Measurements from ENCODE around the gene CCDC80. TPM values are rescaled to one million over a fixed set of nuclear protein-coding genes. Genes with fewer than 3 reads are reported as not detected.

Gene CCDC80, protein sequence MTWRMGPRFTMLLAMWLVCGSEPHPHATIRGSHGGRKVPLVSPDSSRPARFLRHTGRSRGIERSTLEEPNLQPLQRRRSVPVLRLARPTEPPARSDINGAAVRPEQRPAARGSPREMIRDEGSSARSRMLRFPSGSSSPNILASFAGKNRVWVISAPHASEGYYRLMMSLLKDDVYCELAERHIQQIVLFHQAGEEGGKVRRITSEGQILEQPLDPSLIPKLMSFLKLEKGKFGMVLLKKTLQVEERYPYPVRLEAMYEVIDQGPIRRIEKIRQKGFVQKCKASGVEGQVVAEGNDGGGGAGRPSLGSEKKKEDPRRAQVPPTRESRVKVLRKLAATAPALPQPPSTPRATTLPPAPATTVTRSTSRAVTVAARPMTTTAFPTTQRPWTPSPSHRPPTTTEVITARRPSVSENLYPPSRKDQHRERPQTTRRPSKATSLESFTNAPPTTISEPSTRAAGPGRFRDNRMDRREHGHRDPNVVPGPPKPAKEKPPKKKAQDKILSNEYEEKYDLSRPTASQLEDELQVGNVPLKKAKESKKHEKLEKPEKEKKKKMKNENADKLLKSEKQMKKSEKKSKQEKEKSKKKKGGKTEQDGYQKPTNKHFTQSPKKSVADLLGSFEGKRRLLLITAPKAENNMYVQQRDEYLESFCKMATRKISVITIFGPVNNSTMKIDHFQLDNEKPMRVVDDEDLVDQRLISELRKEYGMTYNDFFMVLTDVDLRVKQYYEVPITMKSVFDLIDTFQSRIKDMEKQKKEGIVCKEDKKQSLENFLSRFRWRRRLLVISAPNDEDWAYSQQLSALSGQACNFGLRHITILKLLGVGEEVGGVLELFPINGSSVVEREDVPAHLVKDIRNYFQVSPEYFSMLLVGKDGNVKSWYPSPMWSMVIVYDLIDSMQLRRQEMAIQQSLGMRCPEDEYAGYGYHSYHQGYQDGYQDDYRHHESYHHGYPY
- total RNA-seq, result 62.7 TPM

DNA sequence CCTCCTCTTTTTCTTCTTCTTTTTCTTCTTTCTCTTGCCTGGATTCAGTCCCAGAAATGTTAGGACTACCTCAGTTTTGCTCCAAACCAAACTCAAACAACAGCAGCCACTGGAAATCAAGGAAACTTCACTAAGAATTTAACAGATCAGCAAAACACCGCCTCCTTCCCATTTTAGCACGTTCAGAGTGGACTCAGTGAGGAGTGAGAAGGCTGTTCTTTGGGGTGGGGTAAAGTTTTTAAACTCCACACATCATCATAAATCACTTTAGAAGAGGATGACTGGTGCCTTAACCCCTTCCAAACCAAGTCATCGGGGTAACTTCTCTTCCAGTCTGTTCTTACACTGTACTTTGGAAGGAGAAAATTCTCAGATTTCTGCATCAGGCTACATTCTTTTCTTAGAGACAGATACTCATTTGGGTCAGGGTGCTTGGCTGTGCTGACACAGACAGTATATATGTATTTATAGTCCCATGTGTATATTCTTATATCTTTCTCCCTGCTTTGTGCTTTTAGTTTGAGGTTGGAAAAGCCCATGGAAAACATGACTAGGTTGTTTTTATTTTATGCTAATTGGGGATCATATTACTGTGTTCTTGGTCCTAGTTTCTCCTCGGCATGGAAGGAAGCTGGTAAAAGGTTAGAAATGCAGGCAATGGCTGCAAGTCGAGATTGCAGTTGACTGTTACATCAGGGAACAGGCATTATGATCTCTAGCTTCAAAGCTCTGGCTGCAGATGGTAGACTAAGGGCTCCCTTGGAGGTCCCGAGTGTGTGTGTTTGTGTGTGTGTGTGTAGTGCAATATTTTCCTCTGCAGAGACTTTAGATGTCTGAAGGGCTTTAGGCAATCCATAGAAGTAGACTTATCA lies at the start of gene CCDC80:
Gene CCDC80 (minus strand): TSS at position 214 of the 872 bp plus-strand sequence. CDS start 1,238 bp downstream, outside the sequence.
- no peak for DNase-seq (ENCODE audit: low spot score)

DNA sequence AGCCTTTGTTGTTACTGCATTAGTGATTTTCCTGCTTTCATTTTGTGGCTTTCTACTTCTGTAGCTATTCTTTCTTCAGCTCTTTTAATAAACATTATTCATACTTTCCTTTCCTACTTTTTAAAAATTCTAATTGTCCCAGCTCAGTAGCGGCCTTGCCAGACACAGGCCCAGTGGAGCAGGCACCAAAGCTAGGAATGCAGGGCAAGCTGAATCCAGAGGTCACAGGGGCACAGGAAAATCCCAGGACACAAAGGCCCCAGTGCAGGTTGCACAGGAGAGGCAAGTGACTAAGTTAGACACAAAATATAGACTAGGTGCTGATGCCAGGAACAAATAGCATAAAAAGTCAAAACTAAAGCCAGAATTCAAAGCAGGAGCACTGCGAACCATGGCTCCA lies 49.0 kb upstream of the CCDC80 start:
- DNase-seq (ENCODE audit: low spot score), result no peak

DNA sequence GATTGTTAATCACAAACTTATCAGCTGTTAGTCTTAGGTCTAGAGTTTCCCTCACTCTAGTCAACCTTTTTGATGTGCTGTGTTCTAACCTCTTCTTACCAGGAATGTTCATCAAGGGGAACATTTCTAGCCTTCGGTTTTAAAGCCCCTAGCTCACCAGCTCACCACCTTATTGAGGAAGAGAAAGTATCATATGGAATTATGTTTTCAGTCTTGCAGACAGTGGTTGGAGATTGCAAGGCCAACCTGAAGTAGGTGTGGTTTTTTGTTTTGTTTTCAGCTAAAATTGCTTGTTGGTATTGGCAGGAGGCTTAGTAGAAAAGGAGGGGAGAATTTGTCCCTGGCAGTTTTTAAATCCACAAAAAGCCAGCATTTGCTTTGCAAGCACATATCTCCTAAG lies 48.4 kb upstream of the CCDC80 start:
- DNase-seq (ENCODE audit: low spot score), result no peak

DNA sequence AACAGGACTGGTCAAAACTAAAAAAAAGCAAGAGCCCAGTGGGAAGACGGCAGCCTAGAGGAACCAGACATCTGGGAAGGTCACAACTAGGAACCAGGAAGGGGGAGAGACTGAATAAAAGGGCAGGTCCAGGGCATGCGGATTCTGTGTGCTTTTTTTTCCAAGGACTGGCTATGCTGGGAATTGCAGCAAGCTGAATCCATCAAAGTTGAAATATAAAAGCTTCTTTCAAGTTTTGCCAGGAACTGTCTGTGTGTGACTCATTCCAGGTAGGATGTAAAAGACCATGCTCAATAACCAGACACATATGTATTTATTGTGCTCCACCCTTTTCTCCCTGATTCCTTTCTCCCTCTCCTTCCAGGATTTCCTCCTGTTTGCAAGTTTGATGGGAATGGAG lies 47.9 kb upstream of the CCDC80 start:
- no peak for DNase-seq (ENCODE audit: low spot score)

DNA sequence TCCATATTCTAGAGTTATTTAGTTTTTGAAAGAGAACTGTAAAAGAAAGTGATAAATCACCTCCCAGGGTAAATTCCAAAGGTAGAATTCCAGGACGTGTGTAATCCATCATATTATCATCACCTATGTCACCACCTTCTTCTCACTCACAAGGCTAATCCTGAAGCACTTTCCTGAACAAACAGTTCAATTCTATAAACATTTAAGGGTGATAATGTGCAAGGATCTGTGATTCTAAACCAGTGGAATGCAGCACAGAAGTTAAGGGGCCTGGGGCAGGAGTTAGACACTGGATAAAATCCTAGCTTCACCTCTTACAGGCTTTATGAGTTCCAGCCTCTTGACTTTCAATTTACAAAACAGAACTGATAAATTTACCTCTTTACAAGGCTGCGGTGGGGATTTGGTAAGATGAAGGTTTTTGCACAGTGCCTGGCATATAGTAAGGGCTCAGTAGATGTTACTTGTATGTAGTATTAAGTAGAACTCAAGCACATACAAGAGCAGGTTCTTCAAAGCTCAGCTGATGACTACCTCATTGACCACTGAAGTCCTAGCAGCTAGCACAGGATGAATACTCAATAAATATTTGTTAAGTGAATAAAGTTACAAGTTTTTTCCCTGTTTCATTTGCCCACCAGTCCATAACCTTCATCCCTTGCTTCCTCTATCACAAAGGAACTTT lies 47.3 kb upstream of the CCDC80 start:
- DNase-seq (ENCODE audit: low spot score), result no peak

DNA sequence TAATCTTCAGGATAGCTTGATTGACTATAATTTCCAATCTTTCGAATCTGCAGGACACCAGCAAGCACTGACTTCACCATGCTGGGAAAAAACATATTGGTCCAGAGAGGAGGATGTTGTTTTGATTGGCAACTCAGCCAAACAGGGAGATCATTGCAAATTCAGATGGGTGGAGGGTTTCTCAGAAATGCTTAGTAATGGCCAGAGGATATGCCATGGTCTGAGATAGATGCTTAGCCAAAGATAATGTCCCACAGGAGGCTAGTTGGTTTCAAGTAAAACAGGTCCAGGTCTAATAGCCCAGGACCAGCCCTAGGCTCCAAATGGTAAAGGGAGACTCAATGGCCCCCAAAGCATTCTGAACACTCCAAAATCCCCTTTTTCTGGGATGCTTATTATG lies 46.7 kb upstream of the CCDC80 start:
- no peak for DNase-seq (ENCODE audit: low spot score)

DNA sequence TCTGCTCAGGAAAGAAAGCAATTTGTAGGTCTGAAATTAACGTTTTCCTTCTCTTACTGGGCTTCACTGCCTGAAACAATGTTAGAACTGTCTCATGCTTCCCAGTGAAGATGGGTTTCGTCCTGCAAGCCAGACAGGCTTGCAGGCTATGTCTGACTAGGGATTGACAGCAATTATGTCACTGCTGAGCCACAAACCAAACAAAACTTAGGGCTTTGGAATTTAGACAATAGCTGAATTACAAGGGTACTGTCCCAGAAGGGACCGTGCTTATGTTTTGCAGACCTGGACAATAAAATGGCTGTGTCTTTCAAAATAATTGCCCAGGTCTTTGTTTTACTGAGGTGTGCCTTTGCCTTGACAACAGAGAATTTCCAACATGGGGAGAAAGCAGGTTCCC lies 46.3 kb upstream of the CCDC80 start:
- no peak for DNase-seq (ENCODE audit: low spot score)

DNA sequence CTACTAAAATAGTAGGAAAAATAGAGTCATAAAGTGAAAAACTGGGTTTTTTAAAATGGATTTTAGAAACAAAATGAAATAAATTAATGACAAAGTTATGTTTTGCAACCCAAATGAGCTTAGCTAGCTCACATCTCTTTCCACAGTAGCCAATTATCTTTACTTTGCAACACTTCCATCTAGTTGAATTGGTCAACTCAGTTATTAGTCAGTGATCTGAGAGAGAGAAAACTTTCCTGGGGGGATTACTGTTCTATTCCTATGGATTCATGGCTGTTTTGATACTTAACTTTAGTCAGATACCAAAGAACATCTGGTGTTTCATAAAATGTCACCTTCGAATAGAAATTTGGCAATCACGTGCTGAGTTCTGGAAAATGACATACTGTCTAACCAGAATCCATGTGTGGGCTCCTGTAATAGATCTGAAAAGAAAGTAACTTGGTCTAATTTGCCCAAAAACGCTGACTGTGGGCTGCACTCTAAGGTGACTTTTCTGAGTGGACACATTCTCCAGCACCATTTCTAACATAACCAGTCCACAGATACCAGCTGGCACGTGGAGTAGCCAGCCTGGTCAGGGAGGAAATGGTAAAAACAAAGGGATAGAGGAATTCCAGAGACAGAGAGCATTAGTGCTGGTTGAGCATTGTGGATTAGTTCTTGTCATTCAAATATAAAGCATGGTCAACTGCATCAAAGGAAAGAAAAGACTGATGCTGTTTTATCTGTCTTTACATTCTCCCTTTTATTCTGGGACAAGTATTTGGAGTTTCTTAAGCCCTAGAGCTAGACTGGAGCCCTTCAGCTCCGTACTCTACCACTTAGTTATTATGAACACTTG lies 45.2 kb upstream of the CCDC80 start:
- DNase-seq (ENCODE audit: low spot score), result no peak

DNA sequence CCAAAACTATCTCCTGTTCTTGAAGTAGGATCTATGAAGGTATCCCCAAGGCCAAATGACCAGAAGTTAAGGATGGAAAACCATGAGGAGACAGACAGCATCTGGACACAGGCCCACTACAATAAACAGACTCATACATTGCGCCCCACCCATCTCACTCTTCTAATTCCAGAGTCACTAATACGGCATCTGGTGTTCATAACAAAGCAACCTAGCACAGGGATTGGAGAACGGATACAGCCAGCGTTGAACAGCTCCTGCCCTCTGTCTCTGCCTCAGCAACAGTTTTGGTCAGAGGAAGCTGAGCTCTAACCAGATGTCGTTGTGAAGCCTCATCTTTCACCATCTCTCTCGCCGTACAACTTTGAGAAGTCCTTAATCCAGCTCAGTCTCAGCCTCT lies 44.5 kb upstream of the CCDC80 start:
- no peak for DNase-seq (ENCODE audit: low spot score)

DNA sequence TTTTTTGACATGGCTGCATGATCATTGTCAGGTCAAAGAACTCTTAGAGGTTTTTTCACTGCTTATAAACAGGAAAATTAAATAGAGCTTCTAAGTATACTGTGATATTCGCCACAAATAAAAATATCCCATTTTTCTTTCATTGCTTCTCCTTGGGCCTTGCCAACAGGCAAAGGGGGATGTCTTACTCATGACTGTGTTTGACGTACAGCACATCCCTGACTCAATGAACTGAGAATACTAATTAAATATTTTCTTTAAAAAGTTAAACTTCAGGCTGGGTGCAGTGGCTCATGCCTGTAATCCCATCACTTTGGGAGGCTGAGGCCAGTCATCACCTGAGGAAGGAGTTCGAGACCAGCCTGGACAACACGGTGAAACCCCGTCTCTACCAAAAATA lies 41.4 kb upstream of the CCDC80 start:
- DNase-seq (ENCODE audit: low spot score), result no peak

DNA sequence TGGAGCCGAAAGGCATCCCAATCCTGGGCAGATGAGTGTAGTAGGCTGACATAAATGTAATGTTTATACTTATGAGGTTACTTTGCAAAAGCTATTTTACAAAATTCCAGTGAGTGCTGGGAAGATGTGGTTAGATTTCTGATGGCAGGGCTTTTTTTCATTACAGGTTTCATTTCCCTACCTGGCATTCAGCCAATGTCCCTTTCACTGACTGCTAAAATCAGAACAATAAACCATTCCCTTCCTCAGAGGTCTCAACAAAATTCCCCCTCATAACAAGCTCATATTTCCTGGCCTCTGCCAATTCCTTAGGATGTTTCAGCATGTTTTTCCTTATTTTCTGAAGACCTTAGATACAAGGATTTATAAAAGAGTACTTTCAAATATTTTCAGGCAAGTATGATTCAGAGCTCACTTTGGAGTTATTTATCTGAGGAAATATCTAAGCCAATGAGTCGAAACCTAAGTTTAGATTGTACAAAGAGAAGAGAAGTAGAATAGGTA lies 40.9 kb upstream of the CCDC80 start:
- DNase-seq (ENCODE audit: low spot score), result no peak

DNA sequence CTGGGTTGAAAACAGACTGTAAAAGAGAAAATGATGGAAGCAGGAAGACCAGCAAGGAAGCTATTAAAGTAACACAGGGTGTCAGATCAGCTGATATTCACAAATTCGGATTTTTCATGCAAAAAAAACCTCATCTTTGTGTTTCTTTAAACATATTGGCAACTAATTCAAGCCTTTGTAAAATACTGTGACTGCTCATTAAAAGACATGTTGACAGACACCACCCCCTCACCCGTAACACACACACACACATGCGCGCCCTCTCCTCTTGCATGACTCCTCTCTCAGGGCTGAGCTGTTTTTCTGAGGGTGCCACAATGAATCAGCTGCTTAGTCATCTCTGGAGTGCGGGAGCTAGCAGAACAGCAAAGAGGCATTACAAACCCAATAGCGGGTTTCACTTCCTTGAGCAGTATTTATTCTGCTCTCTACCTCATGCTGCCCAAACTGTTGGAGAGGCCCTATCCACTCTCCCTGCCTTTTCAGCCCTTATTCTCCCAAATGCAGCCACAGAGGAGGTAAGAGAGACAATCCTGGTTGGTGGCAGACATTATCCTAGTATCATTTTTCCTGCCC lies 35.8 kb upstream of the CCDC80 start:
- peak; percentile 74 for DNase-seq (ENCODE audit: low spot score)

DNA sequence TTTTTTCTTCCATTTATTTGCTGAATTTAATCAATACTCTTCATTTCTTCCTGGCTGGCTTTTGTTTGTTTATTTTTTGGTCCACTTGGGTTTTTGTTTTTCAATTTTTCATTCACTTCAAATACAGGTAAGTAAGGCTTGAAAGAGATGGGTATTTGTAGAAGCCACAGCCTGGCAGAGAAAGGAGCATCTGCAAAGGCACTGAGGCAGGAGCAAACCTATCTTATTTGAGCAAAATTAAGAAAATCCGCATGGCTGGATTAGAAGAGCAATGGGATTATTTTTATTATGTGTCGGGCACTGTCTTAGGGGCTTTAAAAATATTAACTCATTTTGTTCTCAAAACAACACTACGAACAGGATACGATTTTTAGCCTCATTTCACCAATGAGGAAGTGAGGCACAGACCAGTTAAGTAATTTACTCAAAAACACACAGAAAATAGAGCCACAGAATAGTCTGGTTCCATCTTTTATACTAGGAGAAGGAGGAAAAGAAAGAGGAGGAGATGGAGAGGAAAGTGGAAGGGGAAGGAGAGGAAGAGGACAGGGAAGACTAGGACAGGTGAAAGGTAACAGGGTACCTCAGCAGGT lies 35.1 kb upstream of the CCDC80 start:
- DNase-seq (ENCODE audit: low spot score), result no peak

DNA sequence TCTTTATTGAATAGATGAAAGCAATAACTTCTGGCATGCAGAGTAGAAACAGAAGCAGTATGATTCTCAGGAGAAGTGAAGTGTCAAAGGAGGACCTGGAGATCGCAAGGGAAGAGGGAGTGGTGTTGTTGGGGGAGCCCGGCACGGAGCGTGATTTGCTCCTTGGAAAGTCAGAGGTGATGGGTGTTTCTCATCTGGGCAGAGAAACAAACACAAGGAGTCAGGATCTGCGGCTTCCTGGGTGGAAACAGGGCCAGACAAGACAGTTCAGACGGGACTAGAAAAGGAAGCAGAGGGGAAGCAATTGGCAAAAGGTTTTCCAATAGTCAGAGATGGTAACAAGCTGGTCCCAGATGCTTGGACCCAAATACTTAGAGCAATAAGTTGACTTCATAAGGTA lies 34.4 kb upstream of the CCDC80 start:
- DNase-seq (ENCODE audit: low spot score), result no peak

DNA sequence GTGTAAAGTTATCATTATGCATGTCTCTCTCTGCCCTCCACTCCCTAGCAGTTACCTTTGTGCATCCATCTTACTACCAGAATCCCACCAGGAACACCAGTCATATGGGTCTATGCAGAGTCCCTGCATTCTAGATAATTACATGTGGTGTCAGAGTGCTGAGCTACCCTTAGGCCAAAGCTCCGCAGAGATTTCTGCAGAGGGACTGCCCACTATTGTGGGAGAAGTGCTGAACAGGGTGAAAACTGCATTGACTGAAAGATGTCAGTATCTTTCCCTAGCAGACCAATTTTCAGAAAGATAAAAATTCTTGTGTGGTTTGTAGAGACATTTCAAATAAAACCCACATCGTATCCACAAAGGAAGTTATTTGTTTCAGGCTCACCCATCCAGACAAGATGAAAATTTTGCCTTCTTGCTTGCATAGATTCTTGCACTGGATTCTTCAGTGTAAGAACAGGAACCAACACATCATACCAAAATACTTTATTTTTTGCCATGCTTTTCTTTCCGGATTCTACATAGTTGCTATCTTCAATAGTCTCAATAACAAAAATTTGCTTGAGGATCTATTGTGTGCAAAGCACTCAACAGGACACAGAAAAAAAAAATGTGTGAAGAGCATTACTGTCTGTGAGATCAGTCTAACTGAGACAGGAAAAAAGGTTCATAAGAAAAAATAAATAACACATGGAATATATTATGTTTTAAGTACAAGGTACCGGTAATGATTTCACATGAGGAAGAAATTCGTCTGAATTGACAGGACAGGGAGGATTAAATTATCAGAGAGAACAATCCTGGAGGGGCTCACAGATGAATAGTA lies 32.0 kb upstream of the CCDC80 start:
- no peak for DNase-seq (ENCODE audit: low spot score)

DNA sequence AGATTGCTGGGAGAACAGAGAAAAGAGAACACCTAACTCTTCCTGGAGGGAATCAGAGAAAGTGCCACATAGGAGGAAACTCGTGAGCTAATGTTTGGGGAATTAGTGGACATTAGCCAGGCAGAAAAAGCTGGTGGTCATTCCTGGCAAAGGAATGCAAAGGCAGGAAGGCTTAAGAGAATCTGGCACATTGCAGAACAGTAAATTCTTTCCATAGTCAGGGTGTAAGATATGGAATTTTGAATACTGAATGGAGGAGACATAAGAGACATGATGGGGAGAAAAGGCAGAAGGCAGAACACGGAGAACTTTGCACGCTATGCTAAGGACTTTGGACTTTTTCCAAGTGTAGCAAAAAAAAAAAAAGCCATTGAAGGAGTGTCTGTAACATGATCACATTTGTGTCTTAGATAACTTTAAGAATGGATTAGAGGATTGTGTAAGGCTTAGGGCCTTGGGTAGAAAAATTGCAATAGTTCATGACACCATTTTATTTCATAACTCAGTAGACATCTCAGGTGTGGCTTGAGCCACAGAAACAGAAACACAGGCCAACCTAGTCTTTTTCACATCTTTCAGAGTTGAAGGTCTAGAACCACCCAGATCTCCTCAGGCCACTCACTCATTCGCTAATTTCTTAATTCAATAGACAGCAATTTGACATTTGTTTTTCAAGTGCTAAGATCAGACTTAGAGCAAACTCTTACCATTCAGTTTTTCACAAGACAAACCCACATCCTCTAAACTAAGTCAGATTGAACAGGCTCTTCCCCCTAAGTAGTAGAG lies 31.2 kb upstream of the CCDC80 start:
- DNase-seq (ENCODE audit: low spot score), result no peak

DNA sequence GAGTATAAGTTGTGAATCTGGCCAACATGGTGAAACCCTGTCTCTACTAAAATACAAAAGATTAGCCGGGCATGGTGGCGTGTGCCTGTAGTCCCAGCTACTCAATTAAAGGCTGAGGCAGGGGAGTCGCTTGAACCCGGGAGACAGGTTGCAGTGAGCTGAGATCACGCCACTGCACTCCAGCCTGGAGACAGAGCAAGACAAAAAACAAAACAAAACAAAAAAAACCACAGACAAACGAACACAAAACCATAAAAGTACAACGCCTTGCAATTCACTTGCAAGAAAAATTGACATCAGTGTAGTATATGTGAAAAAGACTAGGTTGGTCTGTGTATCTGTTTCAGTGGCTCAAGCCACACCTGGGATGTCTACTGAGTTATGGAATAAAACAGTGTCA lies 29.9 kb upstream of the CCDC80 start:
- no peak for DNase-seq (ENCODE audit: low spot score)

DNA sequence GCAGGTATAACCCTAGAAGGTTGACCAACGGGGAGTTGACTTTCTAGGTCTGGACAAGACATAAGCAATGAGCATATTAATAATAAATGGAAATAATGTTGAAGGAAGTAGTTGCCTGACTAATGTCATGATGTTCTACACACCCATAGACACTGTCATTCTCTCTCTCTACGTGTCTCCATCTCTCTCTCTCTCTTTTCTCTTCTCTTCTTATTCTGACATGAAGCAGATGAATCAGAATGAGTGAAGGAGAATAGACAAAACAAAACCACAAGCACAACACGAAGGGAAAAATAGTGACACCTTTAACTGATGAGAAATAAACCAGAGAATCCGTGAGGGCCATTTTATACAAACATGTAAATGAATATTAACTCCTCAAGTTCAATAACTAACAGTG lies 26.7 kb upstream of the CCDC80 start:
- no peak for DNase-seq (ENCODE audit: low spot score)
